HT-29 (cell line): Measurements from ENCODE around the gene EYA2. TPM values are rescaled to one million over a fixed set of nuclear protein-coding genes. Genes with fewer than 3 reads are reported as not detected.

Experiments used
- DNase-seq: peaks from one replicate; pipeline ENCODE4 v3.0.0-alpha.2; 2015; ENCODE audit warnings: low spot score
- total RNA-seq: library from RNA; depleted of rRNA; stranded (reverse); fragments of >200 nt; shearing (Covaris generic); gene quantifications from 2 replicates; pipeline ENCODE4 v1.2.3, GENCODE V29; 2014

EYA2 gene
- total RNA-seq, 1 experiment from 2014 or later: not detected

DNA sequence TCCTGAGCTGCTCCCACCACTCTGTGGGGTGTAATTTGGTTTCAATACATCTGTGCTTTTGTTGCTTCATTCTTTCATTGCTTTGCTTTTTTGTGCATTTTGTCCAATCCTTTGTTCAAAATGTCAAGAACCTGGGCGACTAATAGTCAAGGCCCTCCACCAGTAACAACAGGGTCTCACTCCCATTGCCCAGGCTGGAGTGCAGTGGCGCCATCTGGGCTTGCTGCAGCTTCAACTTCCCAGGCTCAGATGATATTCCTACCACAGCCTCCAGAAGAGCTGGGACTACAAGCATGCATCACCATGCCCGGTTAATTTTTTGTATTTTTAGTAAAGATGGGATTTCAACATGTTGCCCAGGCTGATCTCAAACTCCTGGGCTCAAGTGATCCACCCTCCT, 169.2 kb downstream of the EYA2 start:
- no peak for DNase-seq

DNA sequence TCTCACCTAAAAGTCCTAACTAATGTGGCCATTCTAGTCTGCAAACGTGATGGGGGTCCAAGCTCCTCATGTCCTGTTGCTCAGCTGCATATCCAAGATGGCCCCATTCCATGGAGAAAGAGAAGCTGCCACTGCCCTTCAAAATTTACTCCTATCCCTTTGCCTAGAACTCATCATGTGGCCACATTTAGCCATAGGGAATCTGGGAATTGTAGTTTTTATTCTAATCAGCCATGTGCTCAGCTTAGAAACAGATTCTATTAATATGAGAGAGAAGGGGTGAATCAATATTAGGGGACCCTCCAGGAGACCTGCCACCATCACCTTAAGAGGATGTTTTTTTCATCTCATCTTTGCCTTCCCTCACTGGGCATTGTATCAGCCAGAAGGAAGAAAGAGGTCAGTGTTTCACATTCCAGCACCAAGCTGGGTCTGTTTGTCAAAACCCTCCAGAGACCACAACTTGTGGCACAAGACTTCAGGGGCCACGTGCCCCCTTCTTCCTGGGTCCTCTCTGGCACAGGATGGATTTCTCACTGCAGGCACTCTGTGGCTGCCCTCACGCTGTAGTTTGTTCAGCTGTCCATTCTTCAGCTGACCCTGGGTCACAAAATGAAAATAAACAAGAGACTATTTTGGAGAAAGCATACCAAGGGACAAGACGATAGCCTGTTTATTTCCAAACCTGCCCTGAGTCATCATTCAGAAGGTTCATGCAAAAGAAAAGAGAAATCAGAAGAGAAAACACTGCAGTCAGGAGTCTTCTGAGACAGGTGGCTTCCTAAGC, 172.0 kb downstream of the EYA2 start:
- no peak for DNase-seq

DNA sequence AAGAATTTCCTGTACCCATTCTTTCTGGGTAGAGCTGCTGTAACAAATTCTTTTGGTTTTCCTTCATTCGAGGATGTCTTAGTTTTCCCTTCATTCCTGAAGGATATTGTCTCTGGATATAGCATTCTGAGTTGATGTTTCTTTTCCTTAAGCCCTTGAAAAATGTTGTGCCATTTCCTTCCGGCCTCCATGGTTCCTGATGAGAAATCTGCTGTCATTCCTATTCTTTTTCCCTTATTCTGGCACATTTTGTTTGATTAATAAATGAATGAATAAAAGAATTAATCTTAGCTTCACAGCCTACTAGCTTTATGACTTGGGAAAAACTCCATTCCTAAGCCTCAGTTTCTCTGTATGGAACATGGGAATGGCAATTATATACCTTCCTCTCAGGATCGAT, 173.1 kb downstream of the EYA2 start:
- DNase-seq: no peak

DNA sequence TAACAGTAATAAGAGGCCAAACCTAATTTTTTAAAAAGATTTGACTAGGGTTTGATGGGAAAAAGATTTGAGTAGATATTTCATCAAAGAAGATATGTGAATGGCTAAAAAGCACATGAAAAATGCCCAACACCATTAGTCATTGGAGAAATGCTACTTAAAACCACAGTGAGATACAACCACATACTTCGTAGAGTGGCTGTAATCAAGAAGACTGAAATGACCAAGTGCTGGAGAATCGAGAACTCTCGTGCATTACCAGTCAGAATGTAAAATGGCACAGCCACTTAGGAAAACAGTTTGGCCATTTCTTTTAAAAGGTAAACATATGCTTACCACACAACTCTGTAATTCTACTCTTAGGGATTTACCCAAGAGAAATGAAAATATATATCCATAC, 175.5 kb downstream of the EYA2 start:
- no peak for DNase-seq

DNA sequence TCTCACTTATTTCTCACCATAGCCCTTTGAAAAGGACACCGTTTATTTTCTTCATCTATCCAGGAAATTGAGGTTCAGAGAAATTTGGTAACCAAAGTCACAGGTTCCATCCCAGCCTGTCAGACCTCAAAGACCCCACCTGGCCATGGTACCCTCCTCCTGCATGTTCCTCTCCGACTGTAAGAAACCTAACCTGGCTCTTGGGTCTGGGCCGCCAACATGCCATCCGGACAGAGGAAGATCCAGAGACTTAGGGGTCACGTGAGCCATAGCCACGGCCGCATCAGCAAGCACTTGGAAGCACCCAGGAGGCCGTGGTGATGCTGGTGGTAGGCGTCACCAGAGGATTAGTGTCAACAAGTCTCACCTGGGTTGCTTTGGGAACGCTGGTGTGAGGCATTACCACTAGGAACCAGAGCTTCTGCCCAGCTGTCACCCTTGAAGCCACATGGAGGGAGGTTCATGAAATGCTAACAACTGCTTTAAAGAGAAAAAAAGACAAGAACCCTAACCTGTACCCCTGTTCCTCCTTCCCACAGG, 177.1 kb downstream of the EYA2 start:
- DNase-seq: no peak

DNA sequence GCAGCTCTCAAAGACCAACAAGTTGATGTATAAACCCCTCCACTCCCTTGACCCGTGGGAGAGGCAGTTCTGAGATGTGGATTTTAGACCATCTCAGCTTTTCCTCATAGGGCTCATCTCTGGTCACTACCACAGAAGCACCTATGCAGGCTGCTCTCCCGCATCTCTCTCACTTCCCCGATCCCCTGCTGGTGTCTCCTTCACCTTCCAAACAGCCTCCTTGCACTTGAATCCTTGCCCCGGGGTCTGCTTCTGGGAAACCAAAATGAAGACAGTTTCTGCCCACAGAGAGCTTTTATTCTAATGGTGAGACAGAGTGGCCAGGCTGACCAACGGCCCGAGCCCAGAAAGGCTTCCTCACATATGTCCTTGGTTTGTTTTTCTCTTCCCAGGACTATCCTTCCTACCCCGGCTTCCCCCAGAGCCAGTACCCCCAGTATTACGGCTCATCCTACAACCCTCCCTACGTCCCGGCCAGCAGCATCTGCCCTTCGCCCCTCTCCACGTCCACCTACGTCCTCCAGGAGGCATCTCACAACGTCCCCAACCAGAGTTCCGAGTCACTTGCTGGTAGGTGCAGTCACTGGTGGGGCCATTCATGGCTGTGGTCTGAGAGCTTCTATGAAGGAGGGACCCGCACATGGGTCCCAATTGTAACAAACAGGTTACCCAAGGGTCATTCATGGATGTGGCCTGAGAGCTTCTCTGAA, 179.3 kb downstream of the EYA2 start:
- DNase-seq: no peak

DNA sequence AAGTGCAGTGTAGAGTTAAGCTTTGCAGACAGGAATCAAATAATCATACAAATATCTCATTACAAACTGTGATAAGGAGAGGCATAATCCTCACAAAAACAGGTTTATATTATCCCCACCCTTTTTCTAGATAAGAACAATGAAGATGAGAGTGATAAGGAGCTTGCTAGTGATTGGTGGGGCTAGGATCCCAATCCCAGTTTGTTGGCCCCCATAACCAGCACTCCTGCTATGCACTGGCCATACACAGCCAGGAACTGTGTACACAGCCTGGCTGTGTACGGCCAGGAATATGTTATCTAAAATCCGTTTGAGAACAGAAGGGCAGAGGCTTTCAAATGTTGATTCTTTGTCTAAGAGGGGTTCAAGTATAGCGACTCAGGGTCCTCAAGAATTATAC, 180.6 kb downstream of the EYA2 start:
- no peak for DNase-seq

DNA sequence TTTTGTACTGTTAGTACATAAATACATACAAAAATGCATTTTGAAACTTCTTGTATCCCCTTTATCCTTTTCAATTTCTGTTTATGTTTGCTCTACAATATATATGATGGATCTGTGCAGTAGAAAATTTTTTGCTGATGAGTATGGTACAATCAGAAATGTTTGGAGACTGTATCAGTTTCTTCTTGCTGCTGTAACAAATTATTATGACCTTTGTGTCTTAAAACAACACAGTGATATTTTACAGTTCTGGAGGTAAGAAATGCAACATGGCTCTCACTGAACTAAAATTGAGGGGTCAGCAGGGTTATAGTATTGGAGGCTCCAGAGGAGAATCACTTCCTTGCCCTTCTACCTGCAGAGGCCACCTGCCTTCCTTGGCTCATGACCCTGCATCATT, 184.4 kb downstream of the EYA2 start:
- DNase-seq: no peak

DNA sequence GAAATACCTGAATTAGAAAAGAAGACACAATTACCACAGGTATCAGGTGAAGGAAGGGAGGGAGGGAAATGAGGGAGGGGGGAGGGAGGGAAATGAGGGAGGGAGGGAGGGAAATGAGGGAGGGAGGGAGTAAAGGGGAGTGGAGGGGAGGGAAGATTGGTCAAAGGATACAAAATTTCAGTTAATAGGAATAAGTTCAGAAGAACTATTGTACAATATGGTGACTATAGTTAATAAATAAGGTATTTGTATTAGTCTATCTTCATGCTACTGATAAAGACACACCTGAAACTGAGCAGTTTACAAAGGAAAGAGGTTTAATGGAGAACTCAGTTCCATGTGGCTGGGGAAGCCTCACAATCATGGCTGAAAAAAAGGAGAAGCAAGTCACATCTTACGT, 185.7 kb downstream of the EYA2 start:
- DNase-seq: no peak

DNA sequence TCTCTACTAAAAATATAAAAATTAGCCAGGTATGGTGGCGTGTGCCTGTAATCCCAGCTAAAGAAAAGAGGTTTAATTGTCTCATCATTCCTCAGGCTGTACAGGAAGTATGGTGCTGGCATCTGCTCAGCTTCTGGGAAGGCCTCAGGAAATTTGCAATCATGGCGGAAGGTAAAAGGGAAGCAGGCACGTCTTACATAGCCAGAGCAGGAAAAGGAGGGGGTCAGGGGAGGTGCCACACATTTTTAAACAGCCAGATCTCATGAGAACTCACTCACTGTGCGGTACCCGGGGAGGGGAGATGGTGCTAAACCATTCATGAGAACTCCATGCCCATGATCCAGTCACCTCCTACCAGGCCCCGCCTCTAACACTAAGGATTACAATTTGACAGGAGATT, 191.7 kb downstream of the EYA2 start:
- no peak for DNase-seq

DNA sequence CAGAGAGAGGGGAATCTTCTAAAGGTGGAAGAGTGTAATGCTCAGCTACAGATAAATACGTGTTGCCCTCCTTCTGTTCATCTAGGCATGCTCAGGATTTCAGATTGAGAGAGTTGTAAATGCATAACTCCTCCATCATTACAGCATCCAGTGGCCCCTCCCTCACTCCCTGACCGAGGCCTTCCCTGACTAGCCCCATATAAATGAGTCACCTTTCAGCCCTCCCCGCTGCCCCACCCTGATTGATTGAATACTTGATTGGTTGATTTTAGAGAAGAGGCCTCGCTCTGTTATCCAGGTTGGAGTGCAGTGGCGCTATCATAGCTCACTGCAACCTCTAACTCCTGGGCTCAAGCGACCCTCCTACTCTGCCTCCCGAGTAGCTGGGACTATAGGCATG, 193.7 kb downstream of the EYA2 start:
- no peak for DNase-seq

DNA sequence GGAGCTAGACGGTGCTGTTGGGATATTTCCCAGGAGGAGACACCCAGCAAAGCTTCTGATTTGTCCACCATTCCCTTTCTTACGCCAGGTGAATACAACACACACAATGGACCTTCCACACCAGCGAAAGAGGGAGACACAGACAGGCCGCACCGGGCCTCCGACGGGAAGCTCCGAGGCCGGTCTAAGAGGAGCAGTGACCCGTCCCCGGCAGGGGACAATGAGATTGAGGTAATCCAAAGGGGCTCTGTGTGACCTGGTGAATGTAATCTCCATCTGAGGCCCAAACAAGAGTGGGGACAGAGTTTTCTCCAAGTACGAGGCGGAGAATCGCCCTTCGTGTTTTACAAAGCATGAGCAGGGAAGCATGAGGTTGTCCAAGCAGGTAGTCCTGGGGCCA, 194.5 kb downstream of the EYA2 start:
- DNase-seq: no peak

DNA sequence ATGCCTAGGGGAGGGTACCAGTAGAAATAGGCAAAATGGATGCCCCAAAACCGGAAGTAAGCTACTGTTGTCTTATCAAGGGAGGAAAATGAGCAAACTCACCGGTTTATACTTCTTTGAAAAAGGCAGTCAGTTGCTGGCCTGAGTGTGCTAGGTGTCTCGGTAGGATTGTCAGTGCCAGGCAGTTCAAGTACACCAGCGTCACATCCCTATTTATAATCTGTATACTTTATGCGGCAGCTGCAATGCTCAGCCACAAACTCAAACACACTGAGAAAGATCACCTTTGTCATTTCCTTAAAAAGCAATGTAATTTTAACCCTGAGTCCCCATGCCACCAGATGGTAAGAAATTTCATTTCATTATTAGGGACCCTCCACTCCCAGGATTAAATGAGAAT, 196.2 kb downstream of the EYA2 start:
- DNase-seq: no peak

DNA sequence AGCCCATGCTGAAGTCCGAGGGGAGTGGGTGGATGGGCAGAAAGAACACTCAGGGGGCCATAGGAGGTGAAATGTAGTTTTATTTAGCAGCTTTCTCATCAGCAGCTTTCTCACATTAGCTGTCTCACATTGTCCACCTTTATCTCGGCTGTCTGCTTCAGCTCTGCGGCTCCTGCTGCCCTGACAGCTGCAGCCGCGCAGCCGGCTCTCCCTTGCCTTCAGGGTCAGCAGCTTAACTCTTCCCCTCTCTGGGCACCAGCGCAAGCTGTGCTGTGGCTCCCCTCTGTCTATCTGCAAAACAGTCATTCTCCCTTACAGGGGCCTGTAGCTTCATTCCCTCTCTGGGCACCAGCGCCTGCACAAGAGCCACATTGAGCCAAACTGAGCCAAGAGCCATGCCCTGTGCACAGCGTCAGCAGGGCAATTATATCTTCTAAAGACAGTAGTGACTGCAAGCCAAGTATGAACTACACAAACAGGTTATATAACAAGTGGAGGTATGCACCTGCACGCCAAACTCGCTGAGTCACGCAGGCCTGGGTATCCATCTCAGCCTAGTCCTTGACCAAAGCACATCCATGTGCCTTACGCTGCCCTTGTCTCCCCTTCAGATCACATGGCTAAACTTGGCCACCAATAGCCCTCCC, 198.8 kb downstream of the EYA2 start:
- DNase-seq: no peak

DNA sequence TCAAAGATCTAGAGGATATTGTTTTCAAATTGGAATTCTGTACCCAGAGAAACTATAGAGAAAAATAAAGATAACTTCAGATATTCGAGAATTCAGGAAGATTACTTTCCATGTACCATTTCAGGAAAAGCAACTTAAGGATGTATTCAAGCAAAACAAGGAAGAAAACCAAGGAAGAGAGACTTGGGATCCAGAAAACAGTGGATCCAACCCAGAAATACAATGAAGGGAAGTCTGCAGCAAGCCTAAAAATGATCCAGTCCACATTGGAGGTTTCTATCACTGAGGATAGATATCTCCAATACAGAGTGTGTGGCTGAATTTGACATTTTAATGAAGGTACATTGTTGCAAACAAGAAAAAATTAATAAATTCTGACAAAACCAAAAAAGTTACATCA, 201.0 kb downstream of the EYA2 start:
- no peak for DNase-seq

DNA sequence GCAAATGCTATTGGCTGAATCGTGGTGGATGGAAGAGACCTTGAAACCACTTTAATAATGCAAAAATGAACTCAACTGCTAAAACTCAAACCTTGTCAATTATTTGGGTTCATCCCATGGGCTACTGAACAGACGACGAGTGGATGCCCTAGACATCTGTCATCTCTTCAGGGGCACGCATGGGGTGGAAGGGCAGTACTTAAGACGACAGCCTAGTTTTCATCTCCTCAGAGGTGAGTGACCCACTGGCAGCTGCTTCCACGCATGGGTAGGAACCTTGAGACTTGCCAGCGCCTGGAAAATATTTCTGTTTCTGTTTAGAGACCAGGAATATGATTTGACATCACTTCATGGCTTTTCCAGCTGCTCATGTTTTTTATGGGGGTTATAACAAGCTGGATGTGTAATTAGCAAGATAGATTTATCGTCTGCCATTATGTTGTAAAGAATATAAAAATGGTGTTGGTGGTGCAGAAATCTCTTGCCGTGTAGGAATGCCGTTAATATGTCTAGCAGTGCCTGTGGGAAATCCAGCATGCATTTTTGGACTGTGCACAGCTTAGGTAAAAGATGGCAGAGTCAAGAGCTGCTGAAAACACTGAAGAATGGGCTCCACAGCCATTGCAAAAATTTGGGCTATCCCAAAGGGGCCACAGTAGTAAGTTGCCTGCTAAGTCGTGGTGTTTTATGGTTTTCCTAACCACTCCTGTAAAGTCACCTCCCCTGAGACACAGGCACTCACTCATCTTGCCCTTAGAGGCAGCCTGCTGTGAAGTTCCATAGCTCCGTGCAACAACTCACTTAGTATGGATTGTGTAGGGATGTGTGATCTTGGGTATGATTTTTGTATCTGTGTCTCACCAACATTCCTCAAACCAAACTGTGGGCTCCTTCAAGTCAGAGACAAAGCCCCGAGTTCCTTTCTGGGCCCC, 203.3 kb downstream of the EYA2 start:
- DNase-seq: no peak

DNA sequence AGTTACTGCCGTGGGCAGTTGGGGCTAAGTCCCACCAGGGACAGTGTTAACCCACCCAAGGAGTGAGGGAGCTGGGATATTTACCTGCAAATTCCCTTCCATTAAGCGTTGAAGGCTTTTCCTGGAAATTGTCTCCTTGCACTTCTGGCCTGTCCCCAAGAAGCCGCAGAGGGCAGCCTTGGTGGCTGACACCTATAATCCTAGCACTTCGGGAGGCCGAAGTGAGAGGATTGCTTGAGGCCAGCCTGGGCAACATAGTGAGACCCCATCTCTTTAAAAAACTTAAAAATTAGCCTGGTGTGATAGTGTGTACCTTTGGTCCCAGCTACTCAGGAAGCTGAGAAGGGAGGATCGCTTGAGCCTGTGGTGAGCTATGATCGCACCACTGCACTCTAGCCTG, 204.4 kb downstream of the EYA2 start:
- DNase-seq: no peak

DNA sequence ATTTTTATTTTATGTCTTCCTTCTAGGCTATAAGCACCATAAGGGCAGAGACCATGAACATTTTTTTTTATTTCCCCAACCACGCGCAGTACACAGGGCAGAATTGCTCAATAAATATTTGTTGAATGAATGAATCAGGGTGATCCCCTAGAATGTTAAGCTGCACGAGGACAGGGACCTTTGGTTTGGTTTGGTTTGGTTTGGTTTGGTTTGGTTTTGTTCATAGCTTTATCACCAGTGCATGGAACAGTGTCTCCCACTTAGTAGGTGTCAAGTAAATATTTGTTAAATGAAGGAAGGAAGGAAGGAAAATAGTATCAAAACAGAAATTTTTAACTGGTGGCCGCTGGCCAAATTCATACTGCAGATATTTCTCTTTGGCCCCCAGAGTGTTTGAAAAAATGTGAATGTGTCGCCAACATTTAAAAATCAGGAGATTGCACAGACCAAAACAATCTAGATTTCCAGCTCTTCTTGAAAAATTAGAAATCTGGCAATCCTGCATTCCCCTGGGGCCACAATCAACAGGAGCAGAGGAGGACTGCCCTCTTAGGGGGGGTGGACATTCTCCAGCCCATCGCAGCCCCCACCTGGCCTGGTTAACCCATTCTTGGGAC, 205.3 kb downstream of the EYA2 start:
- no peak for DNase-seq

DNA sequence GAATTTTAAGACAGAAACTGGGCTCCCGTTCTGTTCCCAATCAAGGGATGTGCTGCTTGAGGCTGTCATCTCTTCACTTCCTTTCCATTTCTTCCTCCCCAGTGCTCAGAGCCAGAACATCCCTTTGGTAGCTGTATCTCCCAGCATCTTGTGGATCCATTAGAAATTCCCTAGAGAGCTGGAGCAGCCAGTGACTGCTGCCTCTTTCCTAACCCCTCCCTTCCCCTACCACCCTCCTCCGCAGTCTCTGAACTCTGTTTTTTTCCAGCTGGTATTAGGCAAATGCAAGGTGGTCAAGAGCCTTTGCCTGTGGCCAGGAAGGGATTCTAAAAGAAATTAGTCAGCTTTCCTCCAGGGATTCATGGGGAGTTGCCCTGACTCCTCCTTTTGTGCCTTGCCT, 208.0 kb downstream of the EYA2 start:
- no peak for DNase-seq

DNA sequence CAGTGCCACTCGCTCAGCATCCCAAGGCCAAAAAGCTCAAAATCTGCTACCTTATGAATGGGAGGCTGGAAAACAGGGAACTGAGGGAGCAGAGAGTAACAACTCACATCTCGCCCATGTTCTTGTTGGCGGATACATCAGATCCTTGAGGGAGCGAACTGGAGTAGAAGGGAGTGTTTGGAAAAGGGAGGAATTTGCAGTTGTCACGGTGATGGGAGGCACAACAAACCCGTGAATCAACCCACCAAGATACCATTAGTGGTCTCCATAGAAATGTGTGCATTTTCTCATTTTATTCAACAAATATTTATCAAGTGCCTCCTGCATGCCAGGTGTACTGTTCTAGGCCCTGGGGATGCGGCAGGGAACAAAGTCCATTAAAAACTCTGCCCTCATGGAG, 212.1 kb downstream of the EYA2 start:
- no peak for DNase-seq

DNA sequence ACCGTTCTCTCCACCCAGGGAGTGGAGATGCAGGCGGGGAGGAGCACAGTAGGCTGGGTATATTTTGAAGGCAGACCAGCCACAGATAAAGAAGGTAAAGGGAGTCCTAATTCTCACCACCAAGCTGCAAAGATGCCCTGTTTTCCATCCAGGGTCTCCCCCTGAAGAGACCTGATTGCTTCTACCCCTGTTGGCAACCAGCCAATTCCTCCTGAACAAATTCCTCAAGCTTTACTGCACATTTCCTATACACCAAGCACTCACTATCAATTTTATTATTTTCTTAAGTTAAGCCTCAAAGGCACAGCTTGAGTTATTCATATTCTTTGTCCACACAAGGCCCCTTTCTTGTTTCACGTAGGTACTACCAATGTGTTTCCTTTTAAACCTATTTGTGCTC, 214.4 kb downstream of the EYA2 start:
- no peak for DNase-seq
